ENCODE results near the gene HEPACAM.

HEPACAM gene

GRCh38 chr11:124930799-124931198, 5.0 kb downstream of the HEPACAM start:
- peaks cover 19% of the 10 kb centered on the region for H3K27me3 ChIP-seq (ENCODE audit: low read depth, low read length)
- H3K9me3 ChIP-seq (ENCODE audit: insufficient read depth, low read length) = 0 out of 2 replicates have a peak, but pooled peaks cover 3% of the 10 kb centered on the region
- peak overlapping the region; percentile 37 for H3K4me2 ChIP-seq (ENCODE audit: low read length)
- no peak overlapping the region for H2AFZ ChIP-seq (ENCODE audit: low read depth, low read length)
- TF ChIP-seq CTCF (IDR thresholded peaks at IDR 0.05; ENCODE audit: low read depth, low read length) = no peak
- no peak for TF ChIP-seq EZH2phosphoT487 (IDR thresholded peaks at IDR 0.05; ENCODE audit: low read depth)
- H3K27ac ChIP-seq (ENCODE audit: low read length) = no peak overlapping the region
- no peak overlapping the region for H3K9ac ChIP-seq (ENCODE audit: low read length)
- no peaks in the 10 kb centered on the region for H3K36me3 ChIP-seq (replicated peaks; ENCODE audit: low read depth, low read length)
- H3K4me3 ChIP-seq (ENCODE audit: low read length) = no peak overlapping the region
- no peaks in the 10 kb centered on the region for H4K20me1 ChIP-seq (ENCODE audit: insufficient read depth, low read length)
- no peaks in the 10 kb centered on the region for H3K79me2 ChIP-seq (ENCODE audit: low read length)
- H3K4me1 ChIP-seq (ENCODE audit: low read length) = peaks cover 29% of the 10 kb centered on the region

GRCh38 chr11:124928942-124929665, 6.7 kb downstream of the HEPACAM start:
- Histone ChIP-seq H3K9me3 (ENCODE audit: insufficient read depth, low read length) (0 out of 2 replicates have a peak, but pooled peaks cover 3% of the 10 kb centered on the region), H4K20me1 (ENCODE audit: insufficient read depth, low read length) (no peaks in the 10 kb centered on the region), H3K4me1 (ENCODE audit: low read length) (peaks cover 34% of the 10 kb centered on the region), H3K27ac (ENCODE audit: low read length) (no peak overlapping the region), H2AFZ (ENCODE audit: low read depth, low read length) (no peak overlapping the region), H3K4me2 (ENCODE audit: low read length) (peak overlapping the region; percentile 29), H3K4me3 (ENCODE audit: low read length) (0 out of 2 replicates have a peak overlapping the region, but pooled peaks have one; percentile 14), H3K79me2 (ENCODE audit: low read length) (no peaks in the 10 kb centered on the region), H3K9ac (ENCODE audit: low read length) (no peak overlapping the region), H3K36me3 (replicated peaks; ENCODE audit: low read depth, low read length) (no peaks in the 10 kb centered on the region), H3K27me3 (ENCODE audit: low read depth, low read length) (peaks cover 6% of the 10 kb centered on the region; the same call in 1 of the 2 replicates)
- TF ChIP-seq EZH2phosphoT487 (IDR thresholded peaks at IDR 0.05; ENCODE audit: low read depth) (no peak), CTCF (IDR thresholded peaks at IDR 0.05; ENCODE audit: low read depth, low read length) (no peak)

- TF ChIP-seq CTCF (IDR thresholded peaks at IDR 0.05; ENCODE audit: low read depth, low read length) (no peak), EZH2phosphoT487 (IDR thresholded peaks at IDR 0.05; ENCODE audit: low read depth) (no peak)
- Histone ChIP-seq H3K36me3 (replicated peaks; ENCODE audit: low read depth, low read length) (no peaks in the 10 kb centered on the region), H3K4me2 (ENCODE audit: low read length) (no peak overlapping the region), H3K79me2 (ENCODE audit: low read length) (no peaks in the 10 kb centered on the region), H3K9ac (ENCODE audit: low read length) (no peak overlapping the region), H3K9me3 (ENCODE audit: insufficient read depth, low read length) (no peaks in the 10 kb centered on the region), H3K27me3 (ENCODE audit: low read depth, low read length) (0 out of 2 replicates have a peak, but pooled peaks cover 3% of the 10 kb centered on the region), H3K4me3 (ENCODE audit: low read length) (no peak overlapping the region), H4K20me1 (ENCODE audit: insufficient read depth, low read length) (no peaks in the 10 kb centered on the region), H3K4me1 (ENCODE audit: low read length) (peaks cover 8% of the 10 kb centered on the region; the same call in 1 of the 2 replicates), H3K27ac (ENCODE audit: low read length) (no peak overlapping the region), H2AFZ (ENCODE audit: low read depth, low read length) (no peak overlapping the region)
Observed at GRCh38 chr11:124923296-124923695, 12.6 kb downstream of the HEPACAM start.

- H2AFZ ChIP-seq (ENCODE audit: low read depth, low read length) = no peak overlapping the region
- H3K9me3 ChIP-seq (ENCODE audit: insufficient read depth, low read length) = no peaks in the 10 kb centered on the region
- no peaks in the 10 kb centered on the region for H3K36me3 ChIP-seq (replicated peaks; ENCODE audit: low read depth, low read length)
- H3K27ac ChIP-seq (ENCODE audit: low read length) = no peak overlapping the region
- 0 out of 2 replicates have a peak, but pooled peaks cover 3% of the 10 kb centered on the region for H3K27me3 ChIP-seq (ENCODE audit: low read depth, low read length)
- no peaks in the 10 kb centered on the region for H4K20me1 ChIP-seq (ENCODE audit: insufficient read depth, low read length)
- H3K79me2 ChIP-seq (ENCODE audit: low read length) = no peaks in the 10 kb centered on the region
- no peak overlapping the region for H3K4me2 ChIP-seq (ENCODE audit: low read length)
- H3K9ac ChIP-seq (ENCODE audit: low read length) = no peak overlapping the region
- H3K4me3 ChIP-seq (ENCODE audit: low read length) = no peak overlapping the region
- peaks cover 10% of the 10 kb centered on the region; the same call in 1 of the 2 replicates for H3K4me1 ChIP-seq (ENCODE audit: low read length)
- TF ChIP-seq CTCF (IDR thresholded peaks at IDR 0.05; ENCODE audit: low read depth, low read length) (no peak), EZH2phosphoT487 (IDR thresholded peaks at IDR 0.05; ENCODE audit: low read depth) (no peak)
Observed at GRCh38 chr11:124922831-124923230, 13.0 kb downstream of the HEPACAM start.
